ENCODE results near the gene SHF. TPM values are rescaled to one million over a fixed set of nuclear protein-coding genes. Genes with fewer than 3 reads are reported as not detected.

SHF gene
- total and polyA plus RNA-seq, 2 of the 8 experiments (the other 6 are each of a cell fraction or from before 2014, with no cell fraction given): 13.1 to 26.7 TPM

DNA sequence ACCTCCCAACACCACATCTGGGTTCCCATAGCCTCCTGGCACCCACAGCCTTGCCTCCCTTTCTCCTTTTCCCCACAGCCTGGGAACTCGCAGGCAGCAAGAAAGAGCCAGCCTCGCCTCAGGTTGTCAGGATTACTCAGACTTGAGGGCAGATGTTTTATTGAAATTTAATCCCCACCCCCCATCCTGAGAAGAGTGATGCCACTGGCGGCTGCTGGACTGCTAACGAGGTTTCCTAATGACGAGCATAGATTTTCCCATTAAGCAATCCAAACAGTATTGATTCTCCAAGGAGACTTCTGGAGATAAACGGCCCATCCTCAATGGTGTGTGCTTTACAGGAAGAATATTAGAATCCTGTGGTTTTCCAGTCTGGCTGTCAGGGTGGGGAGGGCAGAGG, 13.7 kb downstream of the SHF start:
- Histone ChIP-seq H3K9ac (replicated peaks in 1 of 4; ENCODE audit: extremely low read depth in 1 of 4, low read depth in 3 of 4, low read length in 3 of 4) (no peak overlapping the region), H3K9me3 (ENCODE audit: insufficient read depth in 2 of 2, low read depth in 1 of 2, low read length in 1 of 2) (no peaks in the 10 kb centered on the region), H2BK12ac (ENCODE audit: low read depth, low read length) (no peak overlapping the region), H3K23ac (ENCODE audit: insufficient read length) (no peak overlapping the region), H2BK15ac (ENCODE audit: low read length) (no peak overlapping the region), H3K4ac (replicated peaks; ENCODE audit: insufficient read length, low read depth, low read length) (no peak overlapping the region), H3K36me3 (ENCODE audit: control insufficient read depth in 2 of 4, insufficient read depth in 4 of 4, low read length in 3 of 4) (peaks cover 0 to 5% (median 0%) of the 10 kb centered on the region in 4 experiments; a peak in 3 of 8 replicates), H3K4me3 (ENCODE audit: extremely low read depth in 1 of 4, insufficient read depth in 2 of 4, low read depth in 3 of 4, low read length in 4 of 4) (no peak overlapping the region), H3K27ac (ENCODE audit: low read depth, low read length) (no peak overlapping the region), H3K18ac (ENCODE audit: extremely low read depth, low read length) (no peak overlapping the region), H3K79me2 (ENCODE audit: control insufficient read depth in 1 of 2, insufficient read depth in 2 of 2, low read length in 2 of 2) (no peaks in the 10 kb centered on the region; a peak in 1 of 4 replicates), H2AK5ac (ENCODE audit: low read depth, low read length) (no peak overlapping the region), H2BK120ac (replicated peaks; ENCODE audit: low read depth, low read length) (no peak overlapping the region), H3K14ac (ENCODE audit: insufficient read length) (no peak overlapping the region), H3K23me2 (ENCODE audit: low read depth, low read length) (no peaks in the 10 kb centered on the region), H2BK20ac (ENCODE audit: low read length) (no peak overlapping the region), H3K27me3 (replicated peaks in 1 of 4; ENCODE audit: control insufficient read depth in 3 of 4, extremely low read depth in 1 of 4, insufficient read depth in 3 of 4, low read length in 3 of 4) (no peaks in the 10 kb centered on the region), H4K91ac (replicated peaks; ENCODE audit: insufficient read length, low read length) (no peak overlapping the region), H3K79me1 (ENCODE audit: low read depth, low read length) (peaks cover 4% of the 10 kb centered on the region), H4K5ac (ENCODE audit: insufficient read length, low read depth, low read length) (no peak overlapping the region), H3K4me1 (replicated peaks in 1 of 4; ENCODE audit: control insufficient read depth in 3 of 4, insufficient read depth in 4 of 4, low read length in 3 of 4) (peaks cover 0 to 10% (median 7%) of the 10 kb centered on the region in 4 experiments; a peak in 4 of 7 replicates), H2BK5ac (ENCODE audit: low read depth, low read length) (no peak overlapping the region; the same call in 1 of the 2 replicates), H4K20me1 (replicated peaks in 1 of 2; ENCODE audit: control insufficient read depth in 1 of 2, insufficient read depth in 2 of 2, low read length in 2 of 2) (peaks cover 4 to 6% of the 10 kb centered on the region in 2 experiments), H3K4me2 (ENCODE audit: insufficient read depth in 1 of 2, low read depth in 2 of 2, low read length in 2 of 2) (no peak overlapping the region), H2AFZ (ENCODE audit: low read length) (no peak overlapping the region), H3K56ac (replicated peaks; ENCODE audit: insufficient read length, low read depth, low read length) (no peak overlapping the region), H4K8ac (ENCODE audit: extremely low read depth, insufficient read depth, low read length) (no peak overlapping the region)
- FAIRE-seq (no peak), DNase-seq (ENCODE audit: low read depth in 1 of 2, low spot score in 2 of 2) (no peak)
- TF ChIP-seq TAF1 (IDR thresholded peaks at IDR 0.05; ENCODE audit: low read depth, low read length) (no peak), SP1 (IDR thresholded peaks at IDR 0.05; ENCODE audit: low read depth, low read length) (no peak), CHD1 (IDR thresholded peaks at IDR 0.05; ENCODE audit: low read depth, low read length) (no peak), PHF8 (conservative IDR thresholded peaks at IDR 0.05; ENCODE audit: low read depth, low read length) (no peak), CBX5 (IDR thresholded peaks at IDR 0.05; ENCODE audit: low read depth, low read length) (no peak), EP300 (IDR thresholded peaks at IDR 0.05; ENCODE audit: borderline replicate concordance in 1 of 2, low read depth in 2 of 2, low read length in 2 of 2) (no peak), TBP (IDR thresholded peaks at IDR 0.05; ENCODE audit: low read depth, low read length) (no peak), MAFK (IDR thresholded peaks at IDR 0.05; ENCODE audit: low read depth, low read length) (no peak), BACH1 (IDR thresholded peaks at IDR 0.05; ENCODE audit: low read length) (no peak)
- TF ChIP-seq, protein P1, sequence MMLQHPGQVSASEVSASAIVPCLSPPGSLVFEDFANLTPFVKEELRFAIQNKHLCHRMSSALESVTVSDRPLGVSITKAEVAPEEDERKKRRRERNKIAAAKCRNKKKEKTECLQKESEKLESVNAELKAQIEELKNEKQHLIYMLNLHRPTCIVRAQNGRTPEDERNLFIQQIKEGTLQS (IDR thresholded peaks at IDR 0.05; ENCODE audit: insufficient read depth, low read depth, low read length): no peak
- ChIA-PET CTCF (ENCODE audit: partially characterized antibody) (interaction anchor here (1.2 to 41.8 kb wide), 2 partner anchors 11 to 20 kb away, joined by 3 to 1117 read pairs; partner anchors contain the start of gene SHF), POLR2A (ENCODE audit: partially characterized antibody) (no interaction called here)
- 91% methylated on average over 6 of the region's 6 CpGs; no CpG with 5 or more reads in 1 of the 2 experiments for WGBS, 2 experiments (ENCODE audit: extremely low coverage in 1 of 2, insufficient coverage in 1 of 2, insufficient read length in 1 of 2, insufficient replicate concordance in 2 of 2, low coverage in 1 of 2, low lambda C conversion rate in 2 of 2, missing lambda C conversion rate in 1 of 2)
